Neural cell (in vitro differentiated cells): ENCODE measurements around the gene CROT.

ENCODE experiments used
- CTCF ChIP-seq: fragments of 450-650 bp; IDR thresholded peaks from 2 replicates; pipeline ENCODE4 v1.5.1; 2014; ENCODE audit warnings: antibody characterized with exemption, mild to moderate bottlenecking, moderate library complexity; ENCODE audit not compliant: poor library complexity, severe bottlenecking
- EP300 ChIP-seq: fragments of 450-650 bp; conservative IDR thresholded peaks from 2 replicates; pipeline ENCODE4 v1.6.1; 2014; ENCODE audit warnings: antibody characterized with exemption, mild to moderate bottlenecking, moderate library complexity; ENCODE audit not compliant: poor library complexity, severe bottlenecking
- EZH2 ChIP-seq: fragments of 200-600, 300-800 bp; shearing (Covaris generic), sonication (generic); IDR thresholded peaks from 2 replicates; pipeline ENCODE4 v1.6.1; 2014; ENCODE audit warnings: antibody characterized with exemption, low read length, borderline replicate concordance, mild to moderate bottlenecking; ENCODE audit not compliant: insufficient read depth, poor library complexity, severe bottlenecking
- MXI1 ChIP-seq: fragments of 450-650 bp; conservative IDR thresholded peaks from 2 replicates; pipeline ENCODE4 v1.6.1; 2014; ENCODE audit warnings: antibody characterized with exemption, mild to moderate bottlenecking; ENCODE audit not compliant: poor library complexity, severe bottlenecking
- POLR2AphosphoS5 ChIP-seq: IDR thresholded peaks from 2 replicates; pipeline ENCODE4 v1.6.1; 2012
- RAD21 ChIP-seq: fragments of 450-650 bp; conservative IDR thresholded peaks from 2 replicates; pipeline ENCODE4 v1.6.1; 2014; ENCODE audit warnings: antibody characterized with exemption, mild to moderate bottlenecking, moderate library complexity
- REST ChIP-seq: IDR thresholded peaks from 2 replicates; pipeline ENCODE4 v1.6.1; 2012; ENCODE audit warnings: borderline replicate concordance
- SMC3 ChIP-seq: fragments of 450-650 bp; conservative IDR thresholded peaks from 2 replicates; pipeline ENCODE4 v1.6.1; 2014; ENCODE audit warnings: antibody characterized with exemption, mild to moderate bottlenecking, moderate library complexity; ENCODE audit not compliant: poor library complexity
- TAF1 ChIP-seq: IDR thresholded peaks from 2 replicates; pipeline ENCODE4 v1.6.1; 2012; ENCODE audit warnings: low read depth

- TF ChIP-seq CTCF (no peak), POLR2AphosphoS5 (no peak), EZH2 (no peak), REST (no peak), EP300 (no peak), TAF1 (no peak), RAD21 (no peak), SMC3 (no peak), MXI1 (no peak)
Measured at GRCh38 chr7:87359366-87359765, 13.9 kb downstream of the CROT start.
